HCT116 (cell line): Measurements from ENCODE around the gene POTEC. TPM values are rescaled to one million over a fixed set of nuclear protein-coding genes. Genes with fewer than 3 reads are reported as not detected.
"Not testable (repeated sequence)": the region's sequence is repeated elsewhere in the genome, so short reads cannot be mapped to it uniquely, and the experiment has no call there.

Experiments used
- ATAC-seq: fragments of 200-7000 bp; cut with Tn5 transposase; 2 replicates; pipeline ENCODE4 v1.9.1; 2020; ENCODE audit warnings: mild to moderate bottlenecking, moderate library complexity
- BruUV-seq: library from RNA; stranded (reverse); fragments of 400-500 nt; replicated peaks from 2 replicates; lab custom pipeline; 2021; lab: Mats Ljungman, UMichigan
- CTCF ChIA-PET: fragments of 300-600 bp; sonication (Branson Sonifier 250); formaldehyde crosslinking; loops from one replicate; lab custom pipeline; 2021; ENCODE audit warnings: antibody characterized with exemption; lab: Charles Lee
- POLR2A ChIA-PET: fragments of 300-600, 350-600 bp; sonication (Branson Sonifier 250); formaldehyde crosslinking; loops from one replicate; lab custom pipeline; 2021; ENCODE audit warnings: antibody characterized with exemption; lab: Charles Lee
- RAD21 ChIA-PET, 2 experiments: fragments of 300-600 bp; sonication (Branson Sonifier 250); formaldehyde crosslinking; loops; one replicate each; lab custom pipeline; 2023; ENCODE audit warnings: low total read pairs in 2 of 2; ENCODE audit not compliant: uncharacterized antibody in 2 of 2, unreplicated experiment in 2 of 2, low non-redundant PET in 1 of 2; lab: Charles Lee
- DNase-seq: peaks from one replicate; pipeline ENCODE4 v3.0.0-alpha.2; 2010; ENCODE audit warnings: low read depth, low spot score
- H2AFZ ChIP-seq: fragments of 200-600 bp; shearing (Covaris generic), sonication (generic); 2 replicates; pipeline ENCODE4 v1.6.1; 2017; ENCODE audit warnings: low read depth, mixed run types, mixed read lengths, antibody characterized with exemption, low read length; ENCODE audit not compliant: poor library complexity, severe bottlenecking
- H3K27ac ChIP-seq: 2 replicates; pipeline ENCODE4 v1.5.1; 2012; ENCODE audit warnings: low read depth, low read length
- H3K27me3 ChIP-seq: fragments of 200-600 bp; sonication (generic); 2 replicates; pipeline ENCODE4 v1.6.1; 2016; ENCODE audit warnings: mixed run types, low read length, mixed read lengths; ENCODE audit not compliant: insufficient read depth
- H3K36me3 ChIP-seq, 2 experiments: fragments of 200-500 bp in 1 of 2; fragments of 200-600 bp in 1 of 2; sonication (Bioruptor generic) in 1 of 2; sonication (generic) in 1 of 2; 2 replicates each; pipeline versions ENCODE4 v1.5.1 to v1.6.1; 2014 to 2016; ENCODE audit warnings: low read length in 2 of 2, inconsistent platforms in 1 of 2, mixed read lengths in 1 of 2, mixed run types in 1 of 2; ENCODE audit not compliant: insufficient read depth in 2 of 2, control insufficient read depth in 1 of 2
- H3K4me1 ChIP-seq, 2 experiments: fragments of 200-600 bp in 1 of 2; sonication (generic) in 1 of 2; 2 replicates each; pipeline versions ENCODE4 v1.5.1 to v1.6.1; 2012 to 2017; ENCODE audit warnings: low read length in 2 of 2, inconsistent platforms in 1 of 2, mild to moderate bottlenecking in 1 of 2, mixed read lengths in 1 of 2, mixed run types in 1 of 2, moderate library complexity in 1 of 2; ENCODE audit not compliant: insufficient read depth in 2 of 2, control insufficient read depth in 1 of 2
- H3K4me2 ChIP-seq: fragments of 200-600 bp; sonication (generic); 2 replicates; pipeline ENCODE4 v1.6.1; 2017; ENCODE audit warnings: mixed run types, low read length, mixed read lengths
- H3K4me3 ChIP-seq, 2 experiments: fragments of 200-600 bp in 1 of 2; sonication (generic) in 1 of 2; replicated peaks in 1 of 2; 2 replicates each; pipeline ENCODE4 v1.5.1; 2011 to 2016; ENCODE audit warnings: low read length in 2 of 2, control low read depth in 1 of 2, low read depth in 1 of 2, mild to moderate bottlenecking in 1 of 2, mixed read lengths in 1 of 2, mixed run types in 1 of 2
- H3K79me2 ChIP-seq: fragments of 200-600 bp; sonication (generic); 2 replicates; pipeline ENCODE4 v1.6.1; 2017; ENCODE audit warnings: mild to moderate bottlenecking, mixed run types, low read length, moderate library complexity, mixed read lengths; ENCODE audit not compliant: insufficient read depth
- H3K9ac ChIP-seq: fragments of 200-600 bp; sonication (generic); 2 replicates; pipeline ENCODE4 v1.6.1; 2016; ENCODE audit warnings: low read length, mixed read lengths
- H3K9me2 ChIP-seq: fragments of 200-600 bp; sonication (generic), shearing (Covaris generic); 2 replicates; pipeline ENCODE4 v1.6.1; 2017; ENCODE audit warnings: mixed run types, mild to moderate bottlenecking, moderate library complexity; ENCODE audit not compliant: insufficient read depth
- H3K9me3 ChIP-seq, 2 experiments: fragments of 200-500 bp in 1 of 2; fragments of 200-600 bp in 1 of 2; sonication (Bioruptor generic) in 1 of 2; sonication (generic) in 1 of 2; 2 replicates each; pipeline ENCODE4 v1.6.1; 2014 to 2017; ENCODE audit warnings: low read length in 2 of 2, mixed read lengths in 2 of 2, inconsistent platforms in 1 of 2, low read depth in 1 of 2, mild to moderate bottlenecking in 1 of 2, mixed run types in 1 of 2, moderate library complexity in 1 of 2; ENCODE audit not compliant: control insufficient read depth in 1 of 2, insufficient read depth in 1 of 2
- H4K20me1 ChIP-seq: fragments of 200-600 bp; sonication (generic), shearing (Covaris generic); 2 replicates; pipeline ENCODE4 v1.6.1; 2017; ENCODE audit warnings: mixed run types, mild to moderate bottlenecking, moderate library complexity; ENCODE audit not compliant: insufficient read depth
- intact Hi-C: fragments of 100-400 bp; cut with micrococcal nuclease; formaldehyde crosslinking; loops from 2 replicates; pipeline ENCODE4 v1.10.0; 2022
- total RNA-seq: library from RNA; stranded (reverse); gene quantifications from one replicate; pipeline ENCODE4 v1.2.1, GENCODE V29; 2021; ENCODE audit not compliant: unreplicated experiment

POTEC gene
- total RNA-seq, 1 experiment from 2014 or later = not detected

- H3K9me3 ChIP-seq, DNase-seq, H4K20me1 ChIP-seq, POLR2A ChIA-PET, CTCF ChIA-PET, RAD21 ChIA-PET, H3K4me3 ChIP-seq, H2AFZ ChIP-seq, H3K4me2 ChIP-seq, H3K36me3 ChIP-seq, H3K4me1 ChIP-seq, H3K27me3 ChIP-seq, ATAC-seq, H3K79me2 ChIP-seq, H3K27ac ChIP-seq, intact Hi-C loops, H3K9ac ChIP-seq, BruUV-seq, H3K9me2 ChIP-seq: not testable (repeated sequence)
Measured at GRCh38 chr18:14471286-14471685, 72.1 kb downstream of the POTEC start.

GRCh38 chr18:14470446-14470845, 73.0 kb downstream of the POTEC start:
- not testable (repeated sequence) for BruUV-seq, H3K27ac ChIP-seq

GRCh38 chr18:14470046-14470445, 73.4 kb downstream of the POTEC start:
- POLR2A ChIA-PET, H3K79me2 ChIP-seq, H3K9ac ChIP-seq, ATAC-seq, H3K9me3 ChIP-seq, BruUV-seq, H3K4me1 ChIP-seq, CTCF ChIA-PET, intact Hi-C loops, RAD21 ChIA-PET, H3K9me2 ChIP-seq, H3K4me3 ChIP-seq, DNase-seq, H2AFZ ChIP-seq, H3K27me3 ChIP-seq, H3K36me3 ChIP-seq, H3K4me2 ChIP-seq, H4K20me1 ChIP-seq, H3K27ac ChIP-seq: not testable (repeated sequence)

More at GRCh38 chr18:14470446-14470845, 73.0 kb downstream of the POTEC start:
- DNase-seq, H4K20me1 ChIP-seq, H3K9me3 ChIP-seq, POLR2A ChIA-PET, H3K9ac ChIP-seq, CTCF ChIA-PET, H3K36me3 ChIP-seq, intact Hi-C loops, H3K4me1 ChIP-seq, H2AFZ ChIP-seq, RAD21 ChIA-PET, H3K9me2 ChIP-seq, ATAC-seq, H3K4me2 ChIP-seq, H3K79me2 ChIP-seq, H3K27me3 ChIP-seq, H3K4me3 ChIP-seq: not testable (repeated sequence)

GRCh38 chr18:14465989-14466388, 77.4 kb downstream of the POTEC start:
- H3K27ac ChIP-seq, H3K27me3 ChIP-seq, BruUV-seq, POLR2A ChIA-PET, CTCF ChIA-PET, RAD21 ChIA-PET, H4K20me1 ChIP-seq, H3K36me3 ChIP-seq, H3K9me3 ChIP-seq, H3K4me1 ChIP-seq, H3K9me2 ChIP-seq, DNase-seq, H3K4me2 ChIP-seq, ATAC-seq, H3K4me3 ChIP-seq, H3K79me2 ChIP-seq, intact Hi-C loops, H2AFZ ChIP-seq, H3K9ac ChIP-seq: not testable (repeated sequence)
